ENCODE results near the gene FGA. TPM values are rescaled to one million over a fixed set of nuclear protein-coding genes. Genes with fewer than 3 reads are reported as not detected.
A peak's percentile ranks its signal among the peaks of the same experiment; 100 is the strongest.

The FGA gene
- polyA plus RNA-seq, 6 donors from 2014 or later, result not detected

DNA sequence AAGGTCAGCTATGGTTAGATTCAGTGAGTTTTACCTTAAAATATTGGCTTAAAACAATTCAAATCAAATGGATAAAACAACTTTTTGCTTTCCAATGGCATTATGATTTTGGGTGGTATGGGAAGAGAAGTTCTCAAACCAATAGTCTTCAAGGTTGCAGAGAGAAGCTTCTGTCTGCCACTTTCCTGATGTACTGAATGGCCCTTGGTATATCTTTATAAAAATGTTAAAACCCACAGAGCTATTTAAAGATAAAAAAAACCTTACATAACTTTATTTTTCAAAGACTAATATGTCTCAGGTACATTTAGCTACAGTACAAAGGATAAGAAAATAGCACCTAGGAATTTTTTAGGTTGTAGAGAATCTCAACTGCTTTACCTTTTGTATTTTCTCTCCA lies 6.9 kb downstream of the FGA start:
- Mint-ChIP-seq H3K36me3 (no peaks in the 10 kb centered on the region), H3K27me3 (peaks cover 16 to 35% (median 25%) of the 10 kb centered on the region in 3 donors), H3K9me3 (no peaks in the 10 kb centered on the region), H3K27ac (no peak overlapping the region), H3K4me3 (no peak overlapping the region), H3K4me1 (no peaks in the 10 kb centered on the region)
- no peak for ATAC-seq (ENCODE audit: low read depth in 2 of 2)
- no peak for DNase-seq

DNA sequence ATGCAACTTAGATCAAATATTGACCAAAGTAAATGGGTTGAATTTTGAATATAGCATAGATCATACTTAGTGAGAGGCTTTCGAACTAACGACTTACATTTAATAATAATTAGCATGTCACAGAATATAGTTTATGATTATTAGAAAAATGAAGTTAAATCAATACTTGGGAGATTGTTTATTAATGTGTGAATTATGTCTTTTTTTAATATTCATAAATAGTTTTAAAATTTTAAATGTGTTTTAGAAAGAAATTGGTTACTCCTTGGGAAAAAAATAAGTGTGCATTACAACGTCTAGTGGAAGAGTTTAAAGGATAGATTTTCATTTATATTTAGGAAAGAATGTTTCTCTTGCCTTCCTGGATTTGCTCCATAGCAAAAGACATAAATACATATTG lies 7.3 kb downstream of the FGA start:
- H3K4me1 Mint-ChIP-seq, result no peaks in the 10 kb centered on the region
- no peak for ATAC-seq (ENCODE audit: low read depth in 2 of 2)
- H3K27ac Mint-ChIP-seq, result no peak overlapping the region
- no peaks in the 10 kb centered on the region for H3K9me3 Mint-ChIP-seq
- no peaks in the 10 kb centered on the region for H3K36me3 Mint-ChIP-seq
- no peak overlapping the region for H3K4me3 Mint-ChIP-seq
- peaks cover 16 to 35% (median 25%) of the 10 kb centered on the region in 3 donors for H3K27me3 Mint-ChIP-seq
- DNase-seq, result no peak

DNA sequence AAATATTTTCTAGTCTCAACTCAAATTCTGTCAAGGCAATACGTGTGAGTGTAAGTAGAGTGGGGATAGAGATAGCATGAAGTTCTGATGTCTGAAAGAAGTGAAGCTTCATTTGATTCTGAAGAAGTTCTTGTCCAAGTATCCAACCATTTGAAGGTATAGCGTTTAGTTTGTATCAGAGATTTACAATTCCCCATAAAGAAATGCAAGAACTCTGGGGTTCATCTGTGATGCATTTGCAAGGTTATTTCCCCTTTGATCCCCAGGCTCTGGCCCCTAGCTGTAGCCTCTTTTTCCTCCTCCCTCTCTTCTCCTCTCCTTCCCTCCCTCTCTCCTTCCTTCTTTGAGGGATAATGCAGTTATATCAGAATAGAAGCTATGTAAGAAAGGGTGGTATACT lies 7.8 kb downstream of the FGA start:
- no peak overlapping the region for H3K4me3 Mint-ChIP-seq
- no peaks in the 10 kb centered on the region for H3K9me3 Mint-ChIP-seq
- DNase-seq (no peak), ATAC-seq (ENCODE audit: low read depth in 2 of 2) (no peak)
- no peaks in the 10 kb centered on the region for H3K4me1 Mint-ChIP-seq
- peak overlapping the region in 1 of 6 donors; percentile 13 for H3K27ac Mint-ChIP-seq
- H3K36me3 Mint-ChIP-seq, result no peaks in the 10 kb centered on the region
- peaks cover 16 to 35% (median 30%) of the 10 kb centered on the region in 3 donors for H3K27me3 Mint-ChIP-seq

DNA sequence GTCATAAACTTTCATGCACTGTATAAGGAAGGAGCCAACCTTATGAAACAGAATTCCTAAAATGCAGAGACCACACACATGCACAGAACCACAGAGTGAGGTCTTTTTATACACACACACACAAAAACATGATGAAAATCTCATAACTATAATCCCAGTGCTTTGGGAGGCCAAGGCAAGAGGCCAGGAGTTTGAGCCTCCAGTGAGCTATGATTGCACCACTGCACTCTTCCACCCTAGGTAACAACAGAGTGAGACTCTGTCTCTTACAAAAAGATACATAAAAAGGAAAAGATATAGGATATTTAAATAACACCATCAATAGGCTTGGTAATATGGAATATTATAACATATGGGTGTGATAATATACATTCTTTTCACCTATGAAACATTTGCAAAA lies 10.6 kb downstream of the FGA start:
- no peak overlapping the region for H3K27ac Mint-ChIP-seq
- ATAC-seq (ENCODE audit: low read depth in 2 of 2) (no peak), DNase-seq (no peak)
- peaks cover 22 to 34% (median 31%) of the 10 kb centered on the region in 3 donors for H3K27me3 Mint-ChIP-seq
- no peaks in the 10 kb centered on the region for H3K4me1 Mint-ChIP-seq
- no peaks in the 10 kb centered on the region for H3K9me3 Mint-ChIP-seq
- no peak overlapping the region for H3K4me3 Mint-ChIP-seq
- H3K36me3 Mint-ChIP-seq, result no peaks in the 10 kb centered on the region

DNA sequence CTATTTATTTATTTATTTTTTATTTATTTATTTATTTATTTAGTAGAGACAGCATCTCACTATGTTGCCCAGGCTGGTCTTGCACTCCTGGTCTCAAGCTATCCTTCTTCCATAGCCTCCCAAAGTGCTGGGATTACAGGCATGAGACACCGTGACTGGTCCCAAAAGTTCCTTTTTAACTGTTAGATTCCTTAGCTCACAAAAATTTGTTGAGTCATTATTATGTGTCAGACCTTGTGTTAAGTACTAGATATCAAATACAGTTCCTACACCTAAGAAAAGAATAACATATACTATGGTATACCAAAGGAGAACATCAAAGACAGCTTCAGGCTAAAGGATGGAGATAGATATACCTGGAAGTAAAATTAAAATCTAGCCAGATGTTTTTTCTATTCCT lies 11.6 kb downstream of the FGA start:
- Mint-ChIP-seq H3K27me3 (peaks cover 22 to 33% (median 26%) of the 10 kb centered on the region in 3 donors), H3K36me3 (no peaks in the 10 kb centered on the region), H3K4me1 (no peaks in the 10 kb centered on the region), H3K27ac (no peak overlapping the region), H3K4me3 (no peak overlapping the region), H3K9me3 (no peaks in the 10 kb centered on the region)
- ATAC-seq (ENCODE audit: low read depth in 2 of 2) (no peak), DNase-seq (no peak)

DNA sequence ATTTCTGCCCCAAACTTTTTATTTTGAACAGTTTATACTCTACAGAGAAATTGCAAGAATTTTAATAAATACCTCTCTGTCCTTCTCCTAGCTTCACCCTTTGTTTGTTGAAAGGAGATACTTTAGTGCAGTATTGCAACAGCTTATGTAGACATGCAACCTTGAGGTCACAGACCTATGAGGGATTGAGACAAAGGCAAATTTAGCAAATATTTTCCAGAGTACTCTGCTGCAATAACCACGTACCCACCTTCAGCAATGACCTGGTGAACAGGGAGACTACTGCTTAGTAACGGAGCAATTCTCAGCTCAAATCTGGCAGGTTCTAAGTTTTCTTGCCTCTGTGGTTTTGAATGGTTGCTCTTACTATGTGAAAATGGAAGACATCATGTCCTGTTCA lies 13.2 kb downstream of the FGA start:
- Mint-ChIP-seq H3K27me3 (peaks cover 22 to 32% (median 26%) of the 10 kb centered on the region in 3 donors), H3K4me1 (no peaks in the 10 kb centered on the region), H3K9me3 (no peaks in the 10 kb centered on the region), H3K36me3 (no peaks in the 10 kb centered on the region), H3K4me3 (no peak overlapping the region), H3K27ac (no peak overlapping the region)
- DNase-seq (no peak), ATAC-seq (ENCODE audit: low read depth in 2 of 2) (no peak)

DNA sequence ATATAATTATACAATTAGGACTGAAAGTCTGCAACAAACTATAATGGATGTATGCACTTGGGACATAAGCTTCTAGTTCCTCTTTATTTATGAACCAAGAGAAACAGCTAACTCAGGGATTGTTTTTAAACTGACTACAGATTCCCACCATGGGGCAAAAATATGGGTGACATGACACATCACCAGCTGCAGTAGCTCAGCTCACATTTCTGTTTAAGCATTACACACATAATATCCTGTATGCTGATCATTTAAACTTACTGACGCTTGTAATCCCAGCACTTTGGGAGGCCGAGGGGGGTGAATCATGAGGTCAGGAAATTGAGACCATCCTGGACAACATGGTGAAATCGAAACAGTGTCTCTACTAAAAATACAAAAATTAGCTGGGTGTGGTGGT lies 16.2 kb downstream of the FGA start:
- ATAC-seq (ENCODE audit: low read depth in 2 of 2) (no peak), DNase-seq (no peak)
- no peaks in the 10 kb centered on the region for H3K36me3 Mint-ChIP-seq
- no peak overlapping the region for H3K27ac Mint-ChIP-seq
- peaks cover 30 to 37% (median 36%) of the 10 kb centered on the region in 3 donors for H3K27me3 Mint-ChIP-seq
- H3K4me3 Mint-ChIP-seq, result no peak overlapping the region
- no peaks in the 10 kb centered on the region for H3K9me3 Mint-ChIP-seq
- no peaks in the 10 kb centered on the region for H3K4me1 Mint-ChIP-seq

DNA sequence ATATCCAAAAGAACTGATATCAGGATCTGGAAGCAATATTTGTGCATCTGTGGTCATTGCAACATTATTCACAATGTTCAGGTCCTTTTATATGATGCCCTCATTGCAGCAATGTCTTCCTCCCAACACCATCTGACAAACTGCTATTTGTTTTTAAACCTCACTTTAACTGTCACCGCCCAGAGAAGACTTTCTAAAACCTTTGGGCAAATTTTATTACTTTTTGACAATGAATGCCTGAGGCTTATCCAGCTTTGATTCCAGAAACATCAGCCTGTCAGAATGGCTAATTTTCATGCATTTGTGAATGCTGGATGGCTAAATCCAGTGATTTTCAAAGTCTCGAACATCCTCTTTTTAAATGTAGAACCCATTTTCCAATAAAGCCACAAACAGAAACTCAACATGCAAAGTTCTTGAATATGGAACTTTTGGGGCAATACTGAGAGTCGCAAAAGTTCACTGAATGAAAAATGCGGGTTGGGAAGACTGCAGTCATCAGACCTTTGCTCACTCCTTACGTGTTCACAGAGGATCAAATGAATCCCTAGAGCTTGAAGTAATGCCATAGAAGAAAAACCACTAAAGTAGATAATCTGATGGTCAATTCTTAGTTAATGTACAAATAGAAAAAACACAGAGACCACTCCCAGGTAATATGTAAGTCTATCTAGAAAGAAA lies 17.2 kb downstream of the FGA start:
- ATAC-seq (ENCODE audit: low read depth in 2 of 2) (no peak), DNase-seq (no peak)
- H3K4me3 Mint-ChIP-seq, result no peak overlapping the region
- no peaks in the 10 kb centered on the region for H3K9me3 Mint-ChIP-seq
- H3K27ac Mint-ChIP-seq, result no peak overlapping the region
- no peaks in the 10 kb centered on the region for H3K4me1 Mint-ChIP-seq
- H3K36me3 Mint-ChIP-seq, result no peaks in the 10 kb centered on the region
- peaks cover 30 to 32% (median 31%) of the 10 kb centered on the region in 3 donors for H3K27me3 Mint-ChIP-seq

DNA sequence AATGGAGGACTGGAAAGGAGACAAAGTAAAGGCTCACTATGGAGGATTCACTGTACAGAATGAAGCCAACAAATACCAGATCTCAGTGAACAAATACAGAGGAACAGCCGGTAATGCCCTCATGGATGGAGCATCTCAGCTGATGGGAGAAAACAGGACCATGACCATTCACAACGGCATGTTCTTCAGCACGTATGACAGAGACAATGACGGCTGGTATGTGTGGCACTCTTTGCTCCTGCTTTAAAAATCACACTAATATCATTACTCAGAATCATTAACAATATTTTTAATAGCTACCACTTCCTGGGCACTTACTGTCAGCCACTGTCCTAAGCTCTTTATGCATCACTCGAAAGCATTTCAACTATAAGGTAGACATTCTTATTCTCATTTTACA lies 21.0 kb downstream of the FGA start:
- Mint-ChIP-seq H3K4me3 (no peak overlapping the region), H3K27ac (no peak overlapping the region), H3K27me3 (peaks cover 9 to 25% (median 12%) of the 10 kb centered on the region in 3 donors), H3K36me3 (no peaks in the 10 kb centered on the region), H3K9me3 (no peaks in the 10 kb centered on the region), H3K4me1 (no peaks in the 10 kb centered on the region)
- no peak for DNase-seq
- no peak for ATAC-seq (ENCODE audit: low read depth in 2 of 2)

DNA sequence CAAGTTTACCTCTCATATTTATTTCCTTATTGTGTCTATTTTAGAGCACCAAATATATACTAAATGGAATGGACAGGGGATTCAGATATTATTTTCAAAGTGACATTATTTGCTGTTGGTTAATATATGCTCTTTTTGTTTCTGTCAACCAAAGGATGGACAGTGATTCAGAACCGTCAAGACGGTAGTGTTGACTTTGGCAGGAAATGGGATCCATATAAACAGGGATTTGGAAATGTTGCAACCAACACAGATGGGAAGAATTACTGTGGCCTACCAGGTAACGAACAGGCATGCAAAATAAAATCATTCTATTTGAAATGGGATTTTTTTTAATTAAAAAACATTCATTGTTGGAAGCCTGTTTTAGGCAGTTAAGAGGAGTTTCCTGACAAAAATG lies 21.5 kb downstream of the FGA start:
- ATAC-seq (ENCODE audit: low read depth in 2 of 2), result no peak
- Mint-ChIP-seq H3K36me3 (no peaks in the 10 kb centered on the region), H3K27me3 (peaks cover 8 to 25% (median 9%) of the 10 kb centered on the region in 3 donors), H3K27ac (no peak overlapping the region), H3K4me1 (no peaks in the 10 kb centered on the region), H3K9me3 (no peaks in the 10 kb centered on the region), H3K4me3 (no peak overlapping the region)
- DNase-seq, result no peak

DNA sequence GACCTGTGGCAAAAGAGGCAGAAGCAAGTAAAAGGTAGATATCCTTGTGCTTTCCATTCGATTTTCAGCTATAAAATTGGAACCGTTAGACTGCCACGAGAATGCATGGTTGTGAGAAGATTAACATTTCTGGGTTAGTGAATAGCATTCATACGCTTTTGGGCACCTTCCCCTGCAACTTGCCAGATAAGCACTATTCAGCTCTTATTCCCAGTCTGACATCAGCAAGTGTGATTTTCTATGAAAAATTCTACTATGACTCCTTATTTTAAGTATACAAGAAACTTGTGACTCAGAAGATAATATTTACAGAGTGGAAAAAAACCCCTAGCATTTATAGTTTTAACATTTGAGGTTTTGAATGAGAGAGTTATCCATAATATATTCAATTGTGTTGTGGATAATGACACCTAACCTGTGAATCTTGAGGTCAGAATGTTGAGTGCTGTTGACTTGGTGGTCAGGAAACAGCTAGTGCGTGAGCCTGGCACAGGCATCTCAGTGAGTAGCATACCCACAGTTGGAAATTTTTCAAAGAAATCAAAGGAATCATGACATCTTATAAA lies 23.8 kb downstream of the FGA start:
- H3K27ac Mint-ChIP-seq, result no peak overlapping the region
- H3K9me3 Mint-ChIP-seq, result no peaks in the 10 kb centered on the region
- no peak overlapping the region for H3K4me3 Mint-ChIP-seq
- ATAC-seq (ENCODE audit: low read depth in 2 of 2) (no peak), DNase-seq (no peak)
- H3K4me1 Mint-ChIP-seq, result no peaks in the 10 kb centered on the region
- H3K27me3 Mint-ChIP-seq, result peaks cover 8 to 21% (median 8%) of the 10 kb centered on the region in 3 donors
- H3K36me3 Mint-ChIP-seq, result no peaks in the 10 kb centered on the region

DNA sequence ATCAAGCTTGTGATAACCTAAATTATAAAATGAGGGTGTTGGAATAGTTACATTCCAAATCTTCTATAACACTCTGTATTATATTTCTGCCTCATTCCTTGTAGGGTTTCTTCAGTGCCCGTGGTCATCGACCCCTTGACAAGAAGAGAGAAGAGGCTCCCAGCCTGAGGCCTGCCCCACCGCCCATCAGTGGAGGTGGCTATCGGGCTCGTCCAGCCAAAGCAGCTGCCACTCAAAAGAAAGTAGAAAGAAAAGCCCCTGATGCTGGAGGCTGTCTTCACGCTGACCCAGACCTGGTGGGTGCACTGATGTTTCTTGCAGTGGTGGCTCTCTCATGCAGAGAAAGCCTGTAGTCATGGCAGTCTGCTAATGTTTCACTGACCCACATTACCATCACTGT lies 24.8 kb downstream of the FGA start:
- H3K9me3 Mint-ChIP-seq, result no peaks in the 10 kb centered on the region
- no peaks in the 10 kb centered on the region for H3K36me3 Mint-ChIP-seq
- DNase-seq (no peak), ATAC-seq (ENCODE audit: low read depth in 2 of 2) (no peak)
- H3K4me3 Mint-ChIP-seq, result no peak overlapping the region
- no peaks in the 10 kb centered on the region for H3K4me1 Mint-ChIP-seq
- peaks cover 7 to 15% (median 8%) of the 10 kb centered on the region in 3 donors for H3K27me3 Mint-ChIP-seq
- no peak overlapping the region for H3K27ac Mint-ChIP-seq

DNA sequence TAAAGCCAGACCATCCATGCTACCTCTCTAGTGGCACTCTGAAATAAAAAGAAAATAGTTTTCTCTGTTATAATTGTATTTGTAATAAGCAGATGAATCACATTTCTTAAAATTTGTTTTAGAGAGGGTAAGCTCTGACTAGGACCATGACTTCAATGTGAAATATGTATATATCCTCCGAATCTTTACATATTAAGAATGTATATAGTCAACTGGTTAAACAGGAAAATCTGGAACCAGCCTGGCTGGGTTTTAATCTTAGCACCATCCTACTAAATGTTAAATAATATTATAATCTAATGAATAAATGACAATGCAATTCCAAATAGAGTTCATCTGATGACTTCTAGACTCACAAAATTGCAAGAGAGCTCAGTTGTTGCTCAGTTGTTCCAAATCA lies 26.2 kb downstream of the FGA start:
- DNase-seq (no peak), ATAC-seq (ENCODE audit: low read depth in 2 of 2) (no peak)
- peaks cover 0 to 10% (median 7%) of the 10 kb centered on the region in 3 donors for H3K27me3 Mint-ChIP-seq
- no peaks in the 10 kb centered on the region for H3K9me3 Mint-ChIP-seq
- H3K4me3 Mint-ChIP-seq, result no peak overlapping the region
- H3K27ac Mint-ChIP-seq, result no peak overlapping the region
- no peaks in the 10 kb centered on the region for H3K4me1 Mint-ChIP-seq
- H3K36me3 Mint-ChIP-seq, result no peaks in the 10 kb centered on the region

DNA sequence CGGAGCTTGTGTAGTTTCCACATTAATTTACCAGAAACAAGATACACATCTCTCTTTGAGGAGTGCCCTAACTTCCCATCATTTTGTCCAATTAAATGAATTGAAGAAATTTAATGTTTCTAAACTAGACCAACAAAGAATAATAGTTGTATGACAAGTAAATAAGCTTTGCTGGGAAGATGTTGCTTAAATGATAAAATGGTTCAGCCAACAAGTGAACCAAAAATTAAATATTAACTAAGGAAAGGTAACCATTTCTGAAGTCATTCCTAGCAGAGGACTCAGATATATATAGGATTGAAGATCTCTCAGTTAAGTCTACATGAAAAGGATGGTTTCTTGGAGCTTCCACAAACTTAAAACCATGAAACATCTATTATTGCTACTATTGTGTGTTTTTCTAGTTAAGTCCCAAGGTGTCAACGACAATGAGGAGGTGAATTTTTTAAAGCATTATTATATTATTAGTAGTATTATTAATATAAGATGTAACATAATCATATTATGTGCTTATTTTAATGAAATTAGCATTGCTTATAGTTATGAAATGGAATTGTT lies 27.8 kb downstream of the FGA start, which contains the start of gene FGB:
FGB (plus strand) TSS at position 315 of the 558 bp plus-strand sequence; CDS start at position 323, 8 bp downstream.
- Mint-ChIP-seq H3K27ac (no peak within 1 kb of the TSS), H3K4me3 (no peak within 1 kb of the TSS), H3K36me3 (no peaks in the 10 kb centered on the region), H3K9me3 (no peaks in the 10 kb centered on the region), H3K27me3 (peaks cover 0 to 15% (median 10%) of the 10 kb centered on the region in 3 donors), H3K4me1 (no peaks in the 10 kb centered on the region)
- ATAC-seq (ENCODE audit: low read depth in 2 of 2) (no peak), DNase-seq (no peak)
